Cardiac fibroblast (primary cell): ENCODE data around the gene PRSS38.
"Not testable (repeated sequence)": the region's sequence is repeated elsewhere in the genome, so short reads cannot be mapped to it uniquely, and the experiment has no call there.

ENCODE experiments used
- DNase-seq, 2 donors: peaks; one replicate each; pipeline versions ENCODE4 v3.0.0 to v3.0.0-alpha.2; 2010; ENCODE audit warnings: low read depth in 2 of 2
- H3K4me3 ChIP-seq, 2 donors: replicated peaks in 1 of 2; 1 replicate in 1 of 2; 2 replicates in 1 of 2; pipeline ENCODE4 v1.5.1; 2011; ENCODE audit warnings: low read depth in 2 of 2, low read length in 2 of 2, mild to moderate bottlenecking in 2 of 2, moderate library complexity in 1 of 2
- TF ChIP-seq, protein P1 (sequence below): IDR thresholded peaks from one replicate; pipeline ENCODE4 v1.5.1; 2011; ENCODE audit warnings: low read depth, mild to moderate bottlenecking, low read length, inconsistent platforms

Gene PRSS38

DNA sequence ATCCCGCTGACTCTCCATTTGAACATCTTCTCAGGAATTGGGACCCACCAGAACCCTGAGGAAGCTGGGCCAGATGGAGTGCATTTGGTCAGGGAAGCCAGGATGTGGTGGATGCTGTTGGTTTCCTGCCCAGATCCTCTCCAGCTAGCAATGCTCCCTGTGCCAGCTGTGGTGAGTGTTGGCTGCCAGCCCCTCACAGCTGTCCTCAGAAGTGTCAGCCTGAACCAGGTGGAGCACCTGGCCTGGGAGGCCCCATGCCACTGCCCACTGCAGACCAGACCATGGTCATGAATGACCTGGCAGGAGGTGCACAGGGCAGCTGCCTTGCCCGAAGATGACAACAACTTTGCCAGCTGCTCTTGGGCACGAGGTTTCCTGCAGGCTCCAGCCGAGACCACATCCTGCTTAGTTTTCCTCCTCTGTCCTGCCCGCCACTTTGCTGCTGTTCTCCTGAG, 54.4 kb downstream of the PRSS38 start:
- TF ChIP-seq, protein P1, sequence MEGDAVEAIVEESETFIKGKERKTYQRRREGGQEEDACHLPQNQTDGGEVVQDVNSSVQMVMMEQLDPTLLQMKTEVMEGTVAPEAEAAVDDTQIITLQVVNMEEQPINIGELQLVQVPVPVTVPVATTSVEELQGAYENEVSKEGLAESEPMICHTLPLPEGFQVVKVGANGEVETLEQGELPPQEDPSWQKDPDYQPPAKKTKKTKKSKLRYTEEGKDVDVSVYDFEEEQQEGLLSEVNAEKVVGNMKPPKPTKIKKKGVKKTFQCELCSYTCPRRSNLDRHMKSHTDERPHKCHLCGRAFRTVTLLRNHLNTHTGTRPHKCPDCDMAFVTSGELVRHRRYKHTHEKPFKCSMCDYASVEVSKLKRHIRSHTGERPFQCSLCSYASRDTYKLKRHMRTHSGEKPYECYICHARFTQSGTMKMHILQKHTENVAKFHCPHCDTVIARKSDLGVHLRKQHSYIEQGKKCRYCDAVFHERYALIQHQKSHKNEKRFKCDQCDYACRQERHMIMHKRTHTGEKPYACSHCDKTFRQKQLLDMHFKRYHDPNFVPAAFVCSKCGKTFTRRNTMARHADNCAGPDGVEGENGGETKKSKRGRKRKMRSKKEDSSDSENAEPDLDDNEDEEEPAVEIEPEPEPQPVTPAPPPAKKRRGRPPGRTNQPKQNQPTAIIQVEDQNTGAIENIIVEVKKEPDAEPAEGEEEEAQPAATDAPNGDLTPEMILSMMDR: no peak
- no peak overlapping the region for H3K4me3 ChIP-seq
- DNase-seq: no peak

DNA sequence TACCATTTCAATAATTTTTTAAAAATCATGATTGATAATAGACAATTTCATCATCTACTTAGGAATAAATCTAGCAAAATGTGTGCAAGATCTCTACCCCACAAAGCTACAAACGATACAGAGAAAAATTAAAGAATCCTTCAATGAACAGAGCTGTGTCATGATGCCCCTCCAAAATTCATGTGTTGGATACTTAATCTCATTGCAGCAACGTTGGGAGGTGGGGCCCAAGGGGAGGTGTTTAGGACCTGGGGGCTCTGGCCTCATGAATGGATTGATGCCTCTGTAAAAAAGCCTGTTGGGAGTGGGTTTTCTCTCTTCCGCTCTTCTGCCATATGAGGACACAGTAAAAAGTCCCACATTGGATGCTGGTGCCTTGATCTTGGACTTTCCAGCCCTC, 54.9 kb downstream of the PRSS38 start:
- no peak for DNase-seq
- no peak overlapping the region for H3K4me3 ChIP-seq
- TF ChIP-seq, protein P1: no peak

DNA sequence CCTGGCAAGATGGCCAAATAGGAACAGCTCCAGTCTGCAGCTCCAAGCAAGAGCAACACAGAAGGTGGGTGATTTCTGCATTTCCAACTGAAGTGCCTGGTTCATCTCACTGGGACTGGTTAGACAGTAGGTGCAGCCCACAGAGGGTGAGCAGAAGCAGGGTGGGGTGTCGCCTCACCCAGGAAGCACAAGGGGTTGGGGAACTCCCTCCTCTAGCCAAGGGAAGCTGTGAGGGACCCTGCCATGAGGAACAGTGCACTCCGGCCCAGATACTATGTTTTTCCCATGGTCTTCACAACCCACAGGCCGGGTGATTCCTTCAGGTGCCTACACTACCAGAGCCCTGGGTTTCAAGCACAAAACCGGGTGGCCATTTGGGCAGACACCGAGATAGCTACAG, 56.4 kb downstream of the PRSS38 start:
- not testable (repeated sequence) for DNase-seq, H3K4me3 ChIP-seq

DNA sequence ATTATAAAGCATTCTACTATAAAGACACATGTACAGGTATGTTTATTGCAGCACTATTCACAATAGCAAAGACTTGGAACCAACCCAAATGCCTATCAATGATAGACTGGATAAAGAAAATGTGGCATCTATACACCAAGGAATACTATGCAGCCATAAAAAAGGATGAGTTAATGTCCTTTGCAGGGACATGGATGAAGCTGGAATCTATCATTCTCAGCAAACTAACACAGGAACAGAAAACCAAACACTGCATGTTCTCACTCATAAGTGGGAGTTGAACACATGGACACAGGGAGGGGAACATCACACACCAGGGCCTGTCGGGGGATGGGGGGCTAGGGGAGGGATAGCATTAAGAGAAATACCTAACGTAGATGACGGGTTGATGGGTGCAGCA, 62.3 kb downstream of the PRSS38 start:
- not testable (repeated sequence) for H3K4me3 ChIP-seq, DNase-seq

DNA sequence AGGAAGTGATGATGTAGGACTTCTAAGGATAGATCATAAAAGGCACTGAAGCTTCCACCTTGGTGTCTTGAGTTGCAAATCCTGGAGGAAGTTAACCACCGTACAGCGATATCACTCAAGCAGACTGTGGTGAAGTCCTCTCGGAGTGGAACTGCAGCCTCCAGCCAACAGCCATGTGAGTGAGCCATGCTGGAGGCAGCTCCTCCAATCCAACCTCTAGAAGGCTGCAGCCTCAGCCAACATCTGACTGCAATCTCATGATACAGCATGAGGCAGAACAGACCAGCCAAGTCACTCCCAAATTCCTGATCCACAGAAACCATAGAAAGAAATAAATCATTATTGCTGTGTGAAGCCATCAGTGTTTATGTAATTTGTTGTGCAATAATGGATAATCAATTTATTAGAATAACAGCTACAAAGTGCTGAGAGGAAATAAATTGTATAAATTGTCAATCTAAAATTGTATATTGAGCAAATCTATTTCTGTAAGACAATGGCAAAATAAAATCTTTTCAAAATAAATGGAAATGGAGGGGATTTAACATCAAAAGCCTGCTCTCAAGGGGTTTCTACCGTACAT, 65.0 kb downstream of the PRSS38 start:
- TF ChIP-seq, protein P1: no peak
- DNase-seq: no peak

DNA sequence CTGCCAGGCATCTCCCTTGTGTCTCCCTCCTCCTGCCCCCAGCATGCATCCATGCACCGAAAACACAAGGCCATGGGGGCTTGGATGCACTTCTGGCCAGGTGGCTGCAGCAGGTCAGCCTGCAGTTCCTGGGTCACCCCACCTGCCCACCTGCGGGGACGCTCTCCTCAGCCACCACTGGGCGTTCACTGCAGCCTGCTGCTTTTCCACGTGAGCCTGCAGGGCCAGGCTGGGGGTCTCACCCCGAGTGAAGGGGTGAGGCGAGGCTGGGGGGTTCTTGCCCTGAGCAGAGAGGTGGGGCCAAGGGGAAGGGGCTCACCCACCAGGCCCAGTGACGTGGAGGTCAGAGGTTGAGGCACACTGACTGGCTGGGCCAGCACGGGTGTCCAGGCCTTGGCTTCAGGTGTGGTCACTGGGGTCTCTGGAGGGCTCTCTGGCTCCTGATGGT, 67.6 kb downstream of the PRSS38 start:
- DNase-seq: no peak
- TF ChIP-seq, protein P1: no peak
- no peak overlapping the region for H3K4me3 ChIP-seq

More for the DNA sequence above, 65.0 kb downstream of the PRSS38 start:
- no peak overlapping the region for H3K4me3 ChIP-seq

DNA sequence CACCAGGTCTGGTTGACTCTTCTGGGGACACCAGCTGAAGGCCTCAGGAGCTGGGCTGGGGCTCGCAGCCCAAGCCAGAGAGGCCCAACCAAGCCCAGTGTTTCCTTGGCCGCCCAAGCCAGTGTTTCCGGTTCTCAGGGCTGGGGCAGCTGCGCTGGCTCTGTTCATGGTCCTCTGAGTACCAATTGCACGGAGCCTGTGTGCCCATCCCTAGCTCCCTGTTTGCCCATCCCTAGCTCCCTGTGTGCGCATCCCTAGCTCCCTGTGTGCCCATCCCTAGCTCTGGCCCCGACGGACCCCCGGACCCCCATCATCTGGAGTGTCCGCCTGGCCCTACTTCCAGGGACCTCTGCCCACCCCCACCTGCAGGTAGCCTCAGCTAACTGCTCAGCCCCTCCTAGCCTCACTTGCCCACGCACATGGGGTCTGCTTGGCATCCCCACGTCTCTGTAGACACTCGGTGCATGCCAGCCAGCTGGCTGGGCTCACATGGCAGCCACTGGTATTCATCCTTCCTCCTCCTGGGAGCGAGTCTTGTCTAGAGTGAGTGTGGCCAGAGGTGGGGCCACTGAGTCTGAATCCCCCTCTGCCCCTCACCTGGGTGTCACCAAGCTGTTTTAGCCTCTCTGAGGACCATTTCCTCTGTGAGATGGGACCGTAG, 68.3 kb downstream of the PRSS38 start:
- DNase-seq: no peak
- no peak overlapping the region for H3K4me3 ChIP-seq
- TF ChIP-seq, protein P1: no peak
